HEK293 (cell line): ENCODE results near the gene LRRC4C.

ENCODE experiments used
- KLF8 ChIP-seq: fragments of 450-650 bp; formaldehyde crosslinking; IDR thresholded peaks from 2 replicates; pipeline ENCODE4 v1.5.1; 2016; ENCODE audit warnings: missing biosample characterization, missing genetic modification characterization
- TF ChIP-seq, protein P1 (sequence below): fragments of 450-650 bp; formaldehyde crosslinking; IDR thresholded peaks from 2 replicates; pipeline ENCODE4 v1.5.1; 2016; ENCODE audit warnings: missing biosample characterization, missing genetic modification characterization

DNA sequence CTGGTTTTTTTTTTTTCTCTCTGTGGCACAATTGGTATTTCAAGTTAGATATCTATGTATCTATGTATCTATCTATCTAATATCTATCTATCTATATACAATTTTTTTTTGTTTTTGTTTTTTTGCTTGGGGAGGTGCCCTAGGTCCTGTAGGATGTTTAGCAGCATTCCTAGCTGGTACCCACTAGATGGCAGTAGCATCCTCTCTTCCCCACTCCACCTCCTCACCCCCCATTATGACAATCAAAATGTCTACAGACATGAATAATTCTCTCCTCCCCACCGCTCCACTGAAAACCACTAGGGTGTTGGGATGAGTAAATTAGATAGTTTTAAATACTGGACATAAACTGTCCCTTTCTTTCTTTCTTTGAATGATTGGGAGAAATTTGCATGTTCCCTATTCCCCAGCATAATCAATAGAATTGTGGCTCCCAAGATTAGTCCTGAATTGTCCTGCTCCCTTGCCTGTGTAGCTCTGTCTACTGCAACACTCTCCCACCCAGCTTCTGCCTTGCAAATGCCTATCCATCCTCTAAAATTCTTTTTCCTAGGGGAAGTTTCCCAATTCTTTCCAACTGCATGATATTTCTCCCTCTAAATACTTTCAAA lies 1152.4 kb downstream of the LRRC4C start:
- TF ChIP-seq, protein P1, sequence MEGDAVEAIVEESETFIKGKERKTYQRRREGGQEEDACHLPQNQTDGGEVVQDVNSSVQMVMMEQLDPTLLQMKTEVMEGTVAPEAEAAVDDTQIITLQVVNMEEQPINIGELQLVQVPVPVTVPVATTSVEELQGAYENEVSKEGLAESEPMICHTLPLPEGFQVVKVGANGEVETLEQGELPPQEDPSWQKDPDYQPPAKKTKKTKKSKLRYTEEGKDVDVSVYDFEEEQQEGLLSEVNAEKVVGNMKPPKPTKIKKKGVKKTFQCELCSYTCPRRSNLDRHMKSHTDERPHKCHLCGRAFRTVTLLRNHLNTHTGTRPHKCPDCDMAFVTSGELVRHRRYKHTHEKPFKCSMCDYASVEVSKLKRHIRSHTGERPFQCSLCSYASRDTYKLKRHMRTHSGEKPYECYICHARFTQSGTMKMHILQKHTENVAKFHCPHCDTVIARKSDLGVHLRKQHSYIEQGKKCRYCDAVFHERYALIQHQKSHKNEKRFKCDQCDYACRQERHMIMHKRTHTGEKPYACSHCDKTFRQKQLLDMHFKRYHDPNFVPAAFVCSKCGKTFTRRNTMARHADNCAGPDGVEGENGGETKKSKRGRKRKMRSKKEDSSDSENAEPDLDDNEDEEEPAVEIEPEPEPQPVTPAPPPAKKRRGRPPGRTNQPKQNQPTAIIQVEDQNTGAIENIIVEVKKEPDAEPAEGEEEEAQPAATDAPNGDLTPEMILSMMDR: no peak
- TF ChIP-seq KLF8 (tag by site-specific recombination): no peak
